ENCODE measurements around the gene GCKR.
"Not testable (repeated sequence)": the region's sequence is repeated elsewhere in the genome, so short reads cannot be mapped to it uniquely, and the experiment has no call there.

Gene GCKR

GRCh38 chr2:27549303-27549702 lies 52.7 kb downstream of the GCKR start:
- Histone ChIP-seq H3K27me3 (ENCODE audit: control insufficient read depth, insufficient read depth, low read length) (no peaks in the 10 kb centered on the region), H3K79me2 (no peaks in the 10 kb centered on the region), H2AFZ (no peak overlapping the region), H3K4me1 (no peaks in the 10 kb centered on the region), H3K4me2 (ENCODE audit: low read length) (no peak overlapping the region), H3K4me3 (ENCODE audit: low read depth, low read length) (no peak overlapping the region), H3K9me3 (ENCODE audit: control insufficient read depth, low read length) (no peaks in the 10 kb centered on the region), H3K36me3 (ENCODE audit: control insufficient read depth, insufficient read depth, low read length) (no peaks in the 10 kb centered on the region), H3K27ac (no peak overlapping the region), H3K9ac (no peak overlapping the region)
- TF ChIP-seq CTCF (IDR thresholded peaks at IDR 0.05), result no peak

GRCh38 chr2:27551514-27551913 lies 54.9 kb downstream of the GCKR start:
- Histone ChIP-seq H3K27ac (no peak overlapping the region), H3K4me2 (ENCODE audit: low read length) (no peak overlapping the region), H3K79me2 (no peaks in the 10 kb centered on the region), H3K27me3 (ENCODE audit: control insufficient read depth, insufficient read depth, low read length) (no peaks in the 10 kb centered on the region), H3K36me3 (ENCODE audit: control insufficient read depth, insufficient read depth, low read length) (no peaks in the 10 kb centered on the region), H3K9me3 (ENCODE audit: control insufficient read depth, low read length) (no peaks in the 10 kb centered on the region), H3K4me1 (no peaks in the 10 kb centered on the region), H3K4me3 (ENCODE audit: low read depth, low read length) (no peak overlapping the region), H3K9ac (peak overlapping the region; percentile 3), H2AFZ (no peak overlapping the region)
- no peak for TF ChIP-seq CTCF (IDR thresholded peaks at IDR 0.05)

- Histone ChIP-seq H3K9ac (no peak overlapping the region), H2AFZ (no peak overlapping the region), H3K4me1 (no peaks in the 10 kb centered on the region), H3K4me3 (ENCODE audit: low read depth, low read length) (no peak overlapping the region), H3K9me3 (ENCODE audit: control insufficient read depth, low read length) (no peaks in the 10 kb centered on the region), H3K27me3 (ENCODE audit: control insufficient read depth, insufficient read depth, low read length) (no peaks in the 10 kb centered on the region), H3K79me2 (no peaks in the 10 kb centered on the region), H3K27ac (no peak overlapping the region), H3K36me3 (ENCODE audit: control insufficient read depth, insufficient read depth, low read length) (no peaks in the 10 kb centered on the region), H3K4me2 (ENCODE audit: low read length) (no peak overlapping the region)
- TF ChIP-seq CTCF (IDR thresholded peaks at IDR 0.05), result no peak
Observed at GRCh38 chr2:27552941-27553340, 56.3 kb downstream of the GCKR start.

- H3K9me3 ChIP-seq (ENCODE audit: control insufficient read depth, low read length); H3K4me2 ChIP-seq (ENCODE audit: low read length); H3K79me2 ChIP-seq; H3K4me3 ChIP-seq (ENCODE audit: low read depth, low read length); H3K4me1 ChIP-seq; H3K36me3 ChIP-seq (ENCODE audit: control insufficient read depth, insufficient read depth, low read length); H3K27me3 ChIP-seq (ENCODE audit: control insufficient read depth, insufficient read depth, low read length); H3K9ac ChIP-seq; H2AFZ ChIP-seq; H3K27ac ChIP-seq: not testable (repeated sequence)
Observed at GRCh38 chr2:27554451-27554850, 57.8 kb downstream of the GCKR start.

GRCh38 chr2:27559228-27559627 lies 62.6 kb downstream of the GCKR start:
- no peaks in the 10 kb centered on the region for H3K36me3 ChIP-seq (ENCODE audit: control insufficient read depth, insufficient read depth, low read length)
- H3K9me3 ChIP-seq (ENCODE audit: control insufficient read depth, low read length), result no peaks in the 10 kb centered on the region
- no peak overlapping the region for H3K27ac ChIP-seq
- H3K79me2 ChIP-seq, result no peaks in the 10 kb centered on the region
- no peaks in the 10 kb centered on the region for H3K4me1 ChIP-seq
- no peak overlapping the region for H3K9ac ChIP-seq
- no peak overlapping the region for H3K4me3 ChIP-seq (ENCODE audit: low read depth, low read length)
- H3K27me3 ChIP-seq (ENCODE audit: control insufficient read depth, insufficient read depth, low read length), result no peaks in the 10 kb centered on the region
- no peak for TF ChIP-seq CTCF (IDR thresholded peaks at IDR 0.05)
- H3K4me2 ChIP-seq (ENCODE audit: low read length), result no peak overlapping the region
- H2AFZ ChIP-seq, result no peak overlapping the region

Measured in parathyroid adenoma (tissue), 2 donors.